Astrocyte (in vitro differentiated cells and primary cell): ENCODE data around the gene COL19A1. TPM values are rescaled to one million over a fixed set of nuclear protein-coding genes. Genes with fewer than 3 reads are reported as not detected.

Source experiments
- DNase-seq: peaks from one replicate; pipeline ENCODE4 v3.0.0-alpha.2; 2010; ENCODE audit warnings: low read depth
- FAIRE-seq: peaks from 2 replicates; lab custom pipeline; 2011; peaks lifted over from hg19 to GRCh38; lab: Jason Lieb, UNC
- H2AFZ ChIP-seq: 2 replicates; pipeline ENCODE4 v1.6.0; 2012; ENCODE audit warnings: low read depth, low read length, inconsistent platforms
- H3K27ac ChIP-seq: 2 replicates; pipeline ENCODE4 v1.5.1; 2011; ENCODE audit warnings: low read depth, low read length, inconsistent platforms
- H3K27me3 ChIP-seq: 2 replicates; pipeline ENCODE4 v1.6.0; 2011; ENCODE audit warnings: low read length, inconsistent platforms; ENCODE audit not compliant: insufficient read depth
- H3K36me3 ChIP-seq: 2 replicates; pipeline ENCODE4 v1.5.1; 2011; ENCODE audit warnings: low read length, inconsistent platforms; ENCODE audit not compliant: insufficient read depth
- H3K4me1 ChIP-seq: 2 replicates; pipeline ENCODE4 v1.5.1; 2011; ENCODE audit warnings: low read length, inconsistent platforms; ENCODE audit not compliant: insufficient read depth
- H3K4me2 ChIP-seq: 2 replicates; pipeline ENCODE4 v1.6.0; 2012; ENCODE audit warnings: low read length, inconsistent platforms
- H3K4me3 ChIP-seq: 2 replicates; pipeline ENCODE4 v1.5.1; 2011; ENCODE audit warnings: low read depth, mild to moderate bottlenecking, low read length, inconsistent platforms; ENCODE audit not compliant: insufficient read depth
- H3K79me2 ChIP-seq: 2 replicates; pipeline ENCODE4 v1.6.0; 2012; ENCODE audit warnings: mild to moderate bottlenecking, low read length, inconsistent platforms; ENCODE audit not compliant: insufficient read depth
- H3K9ac ChIP-seq: 2 replicates; pipeline ENCODE4 v1.6.0; 2012; ENCODE audit warnings: mild to moderate bottlenecking, low read length, inconsistent platforms
- H3K9me3 ChIP-seq: 2 replicates; pipeline ENCODE4 v1.5.1; 2012; ENCODE audit warnings: low read depth, mild to moderate bottlenecking, low read length, inconsistent platforms; ENCODE audit not compliant: insufficient read depth
- H4K20me1 ChIP-seq: 2 replicates; pipeline ENCODE4 v1.6.0; 2012; ENCODE audit warnings: low read length, inconsistent platforms; ENCODE audit not compliant: insufficient read depth
- H3K27ac Mint-ChIP-seq: one replicate; pipeline ENCODE4 v1.8.0; 2021; ENCODE audit warnings: mild to moderate bottlenecking, mixed read lengths; ENCODE audit not compliant: unreplicated experiment
- H3K27me3 Mint-ChIP-seq: one replicate; pipeline ENCODE4 v1.8.0; 2021; ENCODE audit warnings: low read depth, mixed read lengths; ENCODE audit not compliant: unreplicated experiment
- H3K36me3 Mint-ChIP-seq: one replicate; pipeline ENCODE4 v1.8.0; 2021; ENCODE audit warnings: low read depth, mixed read lengths; ENCODE audit not compliant: unreplicated experiment
- H3K4me1 Mint-ChIP-seq: one replicate; pipeline ENCODE4 v1.8.0; 2021; ENCODE audit warnings: low read depth, mixed read lengths; ENCODE audit not compliant: unreplicated experiment
- H3K4me3 Mint-ChIP-seq: one replicate; pipeline ENCODE4 v1.8.0; 2021; ENCODE audit warnings: mild to moderate bottlenecking, moderate library complexity, mixed read lengths; ENCODE audit not compliant: unreplicated experiment
- H3K9me3 Mint-ChIP-seq: one replicate; pipeline ENCODE4 v1.8.0; 2021; ENCODE audit warnings: mild to moderate bottlenecking, mixed read lengths; ENCODE audit not compliant: unreplicated experiment
- EZH2 ChIP-seq: IDR thresholded peaks from 2 replicates; pipeline ENCODE4 v1.6.1; 2012; ENCODE audit warnings: mild to moderate bottlenecking, low read length, inconsistent platforms; ENCODE audit not compliant: insufficient read depth
- total RNA-seq: library from RNA; stranded (reverse); gene quantifications from 2 replicates; pipeline ENCODE4 v1.2.1, GENCODE V29; 2021
- TF ChIP-seq, protein P1 (sequence below): IDR thresholded peaks from 2 replicates; pipeline ENCODE4 v1.5.1; 2011; ENCODE audit warnings: low read depth, mild to moderate bottlenecking, inconsistent platforms, low read length, moderate library complexity; ENCODE audit not compliant: insufficient read depth

Gene COL19A1
- total RNA-seq, 1 donor from 2014 or later = 0.18 TPM

DNA sequence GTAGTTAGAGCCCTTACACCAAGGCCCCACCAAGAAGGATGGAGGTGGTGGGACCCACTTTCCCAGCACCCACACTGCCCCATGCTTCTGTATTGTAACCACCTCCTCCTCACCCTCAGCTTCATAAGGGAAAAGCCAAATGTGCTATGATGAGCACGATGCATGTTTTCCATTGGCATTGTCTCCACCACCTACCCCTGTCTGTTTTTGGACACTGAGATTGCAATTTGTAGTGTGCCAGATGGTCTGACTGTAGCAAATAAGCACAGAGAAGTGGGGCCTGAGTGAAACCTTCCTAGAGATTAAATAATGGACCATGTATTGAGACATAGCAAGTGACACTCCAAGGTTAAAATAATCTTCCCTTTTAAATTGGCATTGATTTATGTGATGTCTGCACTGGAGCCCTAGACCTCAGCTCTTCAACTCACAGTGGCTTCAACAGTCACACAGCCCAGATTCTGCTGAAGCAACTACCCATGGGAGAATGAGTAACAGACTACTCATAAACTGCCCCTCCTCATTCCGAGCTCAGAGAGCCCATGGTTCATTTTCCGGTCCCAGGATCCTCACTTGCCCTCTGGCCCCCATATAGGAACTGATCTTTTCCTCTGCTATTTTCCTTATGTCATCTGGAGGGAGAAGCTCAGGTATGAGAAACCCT lies 258.7 kb downstream of the COL19A1 start:
- H3K4me1 Mint-ChIP-seq = peaks cover 5% of the 10 kb centered on the region
- Histone ChIP-seq H3K27me3 (no peaks in the 10 kb centered on the region), H3K4me1 (peaks cover 3% of the 10 kb centered on the region), H3K27ac (no peak overlapping the region), H3K9me3 (no peaks in the 10 kb centered on the region), H3K4me3 (no peak overlapping the region), H3K36me3 (no peaks in the 10 kb centered on the region), H2AFZ (no peak overlapping the region), H3K79me2 (no peaks in the 10 kb centered on the region), H3K4me2 (peak overlapping the region; percentile 21), H4K20me1 (no peaks in the 10 kb centered on the region), H3K9ac (no peak overlapping the region)
- no peak overlapping the region for H3K4me3 Mint-ChIP-seq
- no peak overlapping the region for H3K27ac Mint-ChIP-seq
- no peak for DNase-seq
- no peaks in the 10 kb centered on the region for H3K9me3 Mint-ChIP-seq
- TF ChIP-seq, protein P1, sequence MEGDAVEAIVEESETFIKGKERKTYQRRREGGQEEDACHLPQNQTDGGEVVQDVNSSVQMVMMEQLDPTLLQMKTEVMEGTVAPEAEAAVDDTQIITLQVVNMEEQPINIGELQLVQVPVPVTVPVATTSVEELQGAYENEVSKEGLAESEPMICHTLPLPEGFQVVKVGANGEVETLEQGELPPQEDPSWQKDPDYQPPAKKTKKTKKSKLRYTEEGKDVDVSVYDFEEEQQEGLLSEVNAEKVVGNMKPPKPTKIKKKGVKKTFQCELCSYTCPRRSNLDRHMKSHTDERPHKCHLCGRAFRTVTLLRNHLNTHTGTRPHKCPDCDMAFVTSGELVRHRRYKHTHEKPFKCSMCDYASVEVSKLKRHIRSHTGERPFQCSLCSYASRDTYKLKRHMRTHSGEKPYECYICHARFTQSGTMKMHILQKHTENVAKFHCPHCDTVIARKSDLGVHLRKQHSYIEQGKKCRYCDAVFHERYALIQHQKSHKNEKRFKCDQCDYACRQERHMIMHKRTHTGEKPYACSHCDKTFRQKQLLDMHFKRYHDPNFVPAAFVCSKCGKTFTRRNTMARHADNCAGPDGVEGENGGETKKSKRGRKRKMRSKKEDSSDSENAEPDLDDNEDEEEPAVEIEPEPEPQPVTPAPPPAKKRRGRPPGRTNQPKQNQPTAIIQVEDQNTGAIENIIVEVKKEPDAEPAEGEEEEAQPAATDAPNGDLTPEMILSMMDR = no peak
- no peak for TF ChIP-seq EZH2
- no peak for FAIRE-seq
- no peaks in the 10 kb centered on the region for H3K27me3 Mint-ChIP-seq
- no peaks in the 10 kb centered on the region for H3K36me3 Mint-ChIP-seq

DNA sequence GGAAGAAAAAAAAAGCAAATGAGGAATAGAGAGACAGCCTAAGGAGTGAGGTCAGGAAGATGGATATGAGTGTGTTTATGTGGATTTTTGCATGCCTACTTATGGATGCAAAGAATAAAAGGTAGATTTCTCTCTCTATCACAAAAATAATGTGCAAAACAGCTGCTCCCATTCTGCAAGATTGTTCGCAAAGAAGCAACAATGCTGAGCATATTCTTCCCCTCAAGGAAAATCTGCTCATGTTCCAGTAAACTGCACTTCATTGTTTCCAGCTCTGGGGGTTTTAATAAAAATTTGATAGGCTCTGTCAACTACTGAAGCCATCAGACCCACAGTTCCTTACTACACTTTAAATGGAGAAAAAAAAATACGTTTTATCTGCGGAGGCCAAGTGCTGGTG lies 259.2 kb downstream of the COL19A1 start:
- Histone ChIP-seq H3K9me3 (no peaks in the 10 kb centered on the region), H3K4me3 (no peak overlapping the region), H2AFZ (no peak overlapping the region), H3K79me2 (no peaks in the 10 kb centered on the region), H3K9ac (no peak overlapping the region), H3K4me2 (peak overlapping the region; percentile 21), H4K20me1 (no peaks in the 10 kb centered on the region), H3K27ac (no peak overlapping the region), H3K27me3 (no peaks in the 10 kb centered on the region), H3K4me1 (peaks cover 3% of the 10 kb centered on the region), H3K36me3 (no peaks in the 10 kb centered on the region)
- TF ChIP-seq, protein P1 = no peak
- TF ChIP-seq EZH2 = no peak
- Mint-ChIP-seq H3K4me3 (no peak overlapping the region), H3K36me3 (no peaks in the 10 kb centered on the region), H3K4me1 (peaks cover 5% of the 10 kb centered on the region), H3K27ac (no peak overlapping the region), H3K9me3 (no peaks in the 10 kb centered on the region), H3K27me3 (no peaks in the 10 kb centered on the region)
- DNase-seq (no peak), FAIRE-seq (no peak)

DNA sequence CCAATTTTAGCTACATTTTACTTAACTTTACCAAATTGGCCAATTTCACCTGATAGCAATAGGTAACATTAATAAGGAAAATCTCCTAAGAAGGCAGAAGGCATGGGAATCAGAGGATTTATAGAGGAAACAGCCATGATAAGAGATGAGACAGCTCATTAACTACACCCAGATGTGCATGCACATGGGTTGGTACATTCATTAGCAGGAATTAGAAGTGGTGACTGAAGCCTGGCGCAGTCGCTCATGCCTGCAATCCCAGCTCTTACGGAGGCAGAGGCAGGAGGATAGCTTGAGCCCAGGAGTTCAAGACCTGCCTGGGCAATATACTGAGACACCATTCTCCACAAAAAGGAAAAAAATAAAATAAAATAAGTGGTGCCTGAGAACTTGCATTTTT lies 263.0 kb downstream of the COL19A1 start:
- Mint-ChIP-seq H3K9me3 (no peaks in the 10 kb centered on the region), H3K27ac (no peak overlapping the region), H3K4me1 (peaks cover 5% of the 10 kb centered on the region), H3K27me3 (no peaks in the 10 kb centered on the region), H3K4me3 (no peak overlapping the region), H3K36me3 (no peaks in the 10 kb centered on the region)
- DNase-seq (no peak), FAIRE-seq (no peak)
- Histone ChIP-seq H3K9me3 (no peaks in the 10 kb centered on the region), H3K4me2 (no peak overlapping the region), H3K27ac (no peak overlapping the region), H3K4me1 (peaks cover 3% of the 10 kb centered on the region), H3K4me3 (no peak overlapping the region), H2AFZ (no peak overlapping the region), H3K27me3 (no peaks in the 10 kb centered on the region), H3K36me3 (no peaks in the 10 kb centered on the region), H3K79me2 (no peaks in the 10 kb centered on the region), H3K9ac (no peak overlapping the region), H4K20me1 (no peaks in the 10 kb centered on the region)
- TF ChIP-seq, protein P1 = no peak
- TF ChIP-seq EZH2 = no peak
